SKM-1 (cell line): ENCODE results near the gene NEK4.

Experiments
- DNase-seq: peaks from one replicate; lab custom pipeline; 2025; ENCODE audit not compliant: unreplicated experiment; lab: John Stamatoyannopoulos, UW

Gene NEK4

GRCh38 chr3:52705438-52705687, 65.4 kb downstream of the NEK4 start:
- DNase-seq = no peak

- no peak for DNase-seq
Observed at GRCh38 chr3:52704611-52705437, 65.9 kb downstream of the NEK4 start.

- DNase-seq = no peak
Observed at GRCh38 chr3:52703341-52703740, 67.4 kb downstream of the NEK4 start.

GRCh38 chr3:52697632-52697965, 73.1 kb downstream of the NEK4 start:
- no peak for DNase-seq

GRCh38 chr3:52696830-52697631, 73.7 kb downstream of the NEK4 start:
- DNase-seq = no peak

- no peak for DNase-seq
Observed at GRCh38 chr3:52695798-52696671, 74.7 kb downstream of the NEK4 start.

- no peak for DNase-seq
Observed at GRCh38 chr3:52694528-52695189, 76.1 kb downstream of the NEK4 start.

GRCh38 chr3:52693071-52693470, 77.7 kb downstream of the NEK4 start:
- no peak for DNase-seq

GRCh38 chr3:52690560-52690959, 80.2 kb downstream of the NEK4 start:
- DNase-seq = no peak

GRCh38 chr3:52689151-52689550, 81.6 kb downstream of the NEK4 start:
- no peak for DNase-seq

GRCh38 chr3:52688266-52688665, 82.5 kb downstream of the NEK4 start:
- no peak for DNase-seq

- DNase-seq = peak; percentile 91
Observed at GRCh38 chr3:52685709-52686691, 84.7 kb downstream of the NEK4 start, which contains the start of the genes GNL3 and PBRM1. Gene GNL3 (plus strand): TSS chr3:52686032. CDS start chr3:52686093, 61 bp downstream. Gene PBRM1 (minus strand): TSS chr3:52685913.

GRCh38 chr3:52685285-52685708, 85.4 kb downstream of the NEK4 start:
- DNase-seq = peak; percentile 75

- DNase-seq = no peak
Observed at GRCh38 chr3:52684184-52684583, 86.6 kb downstream of the NEK4 start.

GRCh38 chr3:52683611-52684010, 87.1 kb downstream of the NEK4 start:
- no peak for DNase-seq

GRCh38 chr3:52682016-52682415, 88.7 kb downstream of the NEK4 start:
- DNase-seq = no peak

GRCh38 chr3:52681596-52681995, 89.1 kb downstream of the NEK4 start:
- no peak for DNase-seq

GRCh38 chr3:52679811-52680210, 90.9 kb downstream of the NEK4 start:
- no peak for DNase-seq

GRCh38 chr3:52679199-52679538, 91.6 kb downstream of the NEK4 start:
- DNase-seq = no peak
